CD4-positive, alpha-beta T cell treated with Interleukin-6 at 100 ng/mL for 8 hours (primary cell): ENCODE results near the gene SPTB.
"Not testable (repeated sequence)": the region's sequence is repeated elsewhere in the genome, so short reads cannot be mapped to it uniquely, and the experiment has no call there.

Source experiments
- DNase-seq: peaks from one replicate; pipeline ENCODE4 v3.0.0-alpha.2; 2020; ENCODE audit warnings: mixed read lengths, low spot score

SPTB gene

DNA sequence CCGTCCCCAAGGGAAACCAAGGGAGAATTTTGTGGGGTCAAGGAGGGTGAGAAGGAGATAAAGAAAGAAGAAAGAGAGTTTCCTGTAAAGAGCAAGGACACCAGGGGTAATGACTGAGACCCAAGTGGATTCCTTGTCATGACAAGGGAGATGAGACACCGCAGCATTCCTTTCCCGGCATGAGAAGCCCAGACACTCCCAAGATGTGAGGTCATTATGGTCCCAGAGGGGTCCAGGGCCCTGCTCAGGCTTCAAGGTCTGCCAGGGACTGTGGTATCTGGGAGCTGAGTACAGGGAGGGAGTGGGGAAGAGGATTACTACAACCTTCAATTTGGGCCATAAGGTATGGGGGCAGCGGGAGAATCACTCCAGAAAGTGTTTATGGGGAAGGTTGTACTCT is 58.1 kb downstream of the SPTB start:
- no peak for DNase-seq

DNA sequence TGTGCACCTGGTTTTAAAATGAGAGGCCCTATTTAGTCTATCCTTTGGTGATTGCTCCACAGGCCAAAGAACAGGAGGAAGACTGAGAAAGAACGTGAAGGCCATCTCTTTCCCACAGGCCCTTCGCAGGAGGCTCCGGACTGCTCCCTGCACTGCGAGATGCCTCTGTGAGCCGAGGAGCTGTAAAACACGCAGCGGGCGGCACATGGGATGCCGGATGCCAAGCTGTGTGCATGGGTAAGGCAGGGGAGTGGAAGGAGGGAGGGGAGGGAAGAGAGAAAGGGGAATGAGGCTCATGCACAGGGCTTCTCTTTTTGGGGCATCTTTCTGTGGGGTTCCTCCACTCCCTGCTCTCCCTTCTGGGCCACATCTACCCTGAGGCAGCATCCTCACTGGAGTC is 61.6 kb downstream of the SPTB start:
- DNase-seq: no peak

DNA sequence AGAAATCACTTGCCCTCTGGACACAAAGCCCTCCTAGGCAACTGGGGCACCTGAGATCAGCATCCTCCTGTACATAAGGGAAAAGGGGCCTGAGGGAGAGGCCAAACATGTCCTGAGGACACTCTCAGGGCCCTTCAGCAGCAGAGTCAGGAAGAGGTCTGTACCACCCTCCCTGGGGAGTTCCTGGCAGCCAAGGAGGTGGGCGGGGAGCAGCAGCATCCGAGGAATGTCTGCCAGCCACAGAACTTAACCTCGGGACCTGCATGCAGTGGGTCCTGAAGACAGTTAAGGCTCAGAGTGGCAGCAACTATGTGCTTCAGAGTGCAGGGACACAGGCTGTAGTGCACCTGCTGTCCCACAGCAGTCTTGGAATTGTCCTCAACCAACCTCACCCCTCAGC is 62.1 kb downstream of the SPTB start:
- no peak for DNase-seq

DNA sequence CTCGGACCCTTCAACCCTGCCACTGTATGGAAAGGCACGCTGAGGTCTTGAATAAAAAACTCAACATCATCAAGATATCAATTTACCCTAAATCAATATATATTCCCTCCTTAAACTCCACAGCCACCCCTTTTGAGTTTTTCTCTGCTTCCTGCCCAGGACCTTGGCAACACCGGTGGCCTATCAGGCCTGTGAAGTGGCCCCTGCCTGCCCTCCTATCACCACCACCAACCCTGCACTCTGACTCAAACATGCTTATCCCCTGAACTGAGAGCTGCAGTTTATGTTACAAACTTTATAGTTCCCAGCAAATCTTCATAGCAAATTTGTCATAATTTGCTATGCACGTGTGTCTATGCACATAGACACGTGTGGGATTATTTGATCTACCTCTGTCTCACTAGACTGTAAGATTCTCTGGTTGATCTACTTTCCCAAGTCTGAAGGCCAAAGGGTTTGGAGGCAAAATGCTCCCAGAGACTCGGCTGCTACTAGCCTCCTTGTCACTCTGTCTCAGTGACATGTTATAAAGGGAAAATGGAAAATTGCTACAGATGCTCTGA is 63.4 kb downstream of the SPTB start:
- no peak for DNase-seq

DNA sequence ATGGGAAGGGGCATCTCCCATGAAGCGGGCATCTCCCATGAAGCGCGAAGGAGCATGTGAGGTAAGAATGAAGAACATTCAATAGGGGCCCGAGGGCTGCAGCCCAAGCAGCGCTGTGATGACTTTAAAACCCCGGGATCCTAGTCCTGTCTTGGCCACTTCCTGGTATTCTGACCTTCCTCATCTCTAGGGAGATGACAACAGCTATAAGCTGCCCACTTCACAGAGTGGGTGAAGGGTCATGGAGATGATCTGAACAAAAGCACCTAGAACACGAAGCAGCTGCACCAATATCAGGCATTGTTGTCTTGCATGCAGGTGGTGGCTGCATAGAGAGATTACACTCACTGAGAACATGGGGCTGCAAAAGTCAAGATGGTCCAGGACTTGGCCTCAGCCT is 64.5 kb downstream of the SPTB start:
- DNase-seq: no peak

DNA sequence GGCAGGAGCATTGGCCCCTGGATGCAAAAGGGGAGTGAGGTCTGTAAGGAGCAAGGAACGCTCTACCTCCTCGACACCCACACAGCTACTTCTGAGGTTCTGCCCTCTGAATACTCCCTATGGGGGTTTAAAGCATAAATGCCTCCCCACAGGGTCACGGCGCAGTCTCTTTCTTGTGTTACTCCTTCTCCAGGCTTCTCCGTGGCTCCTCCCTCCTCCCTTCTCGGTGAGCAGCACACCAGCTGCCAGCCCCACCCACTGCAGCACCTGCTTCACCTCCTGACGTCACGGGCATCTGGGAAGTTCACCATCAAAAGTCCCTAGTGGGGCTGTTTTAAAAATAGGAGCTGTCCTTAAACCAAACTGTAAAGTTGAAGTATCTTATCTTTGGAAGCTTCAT is 67.3 kb downstream of the SPTB start:
- DNase-seq: no peak

DNA sequence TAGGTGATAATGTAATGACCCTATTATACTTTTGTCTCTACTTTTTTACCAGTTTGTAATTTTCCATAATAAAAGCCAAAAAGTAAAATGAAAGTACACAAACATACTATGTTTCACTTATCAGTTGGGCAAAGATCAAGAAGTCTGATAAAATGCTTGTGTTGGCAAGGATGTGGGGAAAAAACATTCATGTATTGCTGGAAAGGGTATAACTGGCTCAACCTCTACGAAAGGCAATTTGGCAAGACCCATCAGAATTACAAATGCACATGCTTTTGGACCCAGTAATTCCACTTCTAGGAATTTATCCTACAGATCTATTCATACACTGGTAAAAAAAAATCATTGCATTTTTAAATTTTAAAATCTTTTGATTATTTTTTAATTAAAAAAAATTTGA is 68.0 kb downstream of the SPTB start:
- DNase-seq: no peak

DNA sequence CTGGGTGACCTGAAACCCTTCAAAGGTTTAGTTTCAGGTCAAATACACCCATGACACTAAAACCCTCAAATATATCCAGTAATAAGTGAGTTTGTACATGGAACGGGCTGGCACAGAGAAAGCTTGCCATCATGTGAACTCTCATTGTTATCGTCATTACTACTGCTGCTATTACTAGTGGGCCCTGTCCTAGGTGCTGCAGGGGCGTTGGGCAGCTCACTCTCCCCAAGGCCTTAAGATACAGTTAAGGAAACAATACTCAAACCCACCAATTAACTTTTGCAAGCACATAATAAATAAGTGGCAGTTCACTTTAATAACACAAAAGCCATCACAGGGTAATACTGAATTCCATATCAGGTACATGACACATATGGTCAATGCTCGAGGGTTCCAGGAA is 71.3 kb downstream of the SPTB start:
- no peak for DNase-seq

DNA sequence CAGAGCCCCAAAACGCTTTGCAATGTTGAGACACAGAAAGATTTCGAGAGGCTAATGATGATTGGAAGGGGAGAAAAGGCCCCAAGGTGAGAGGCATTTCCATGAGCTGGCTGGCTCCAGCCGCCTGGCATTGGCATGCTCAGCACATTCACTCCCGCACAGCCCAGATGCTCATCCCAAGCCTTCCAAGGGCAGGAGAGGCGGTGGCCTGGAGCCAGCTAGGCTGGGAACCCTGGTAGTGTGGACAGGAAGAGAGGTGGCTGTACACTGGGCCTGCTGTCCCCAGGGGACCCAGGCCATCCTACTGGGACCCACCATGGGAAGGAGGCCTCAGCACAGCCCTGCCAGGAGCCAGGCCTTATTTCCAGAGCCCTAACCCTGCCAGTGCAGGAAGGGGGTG is 72.2 kb downstream of the SPTB start:
- no peak for DNase-seq

DNA sequence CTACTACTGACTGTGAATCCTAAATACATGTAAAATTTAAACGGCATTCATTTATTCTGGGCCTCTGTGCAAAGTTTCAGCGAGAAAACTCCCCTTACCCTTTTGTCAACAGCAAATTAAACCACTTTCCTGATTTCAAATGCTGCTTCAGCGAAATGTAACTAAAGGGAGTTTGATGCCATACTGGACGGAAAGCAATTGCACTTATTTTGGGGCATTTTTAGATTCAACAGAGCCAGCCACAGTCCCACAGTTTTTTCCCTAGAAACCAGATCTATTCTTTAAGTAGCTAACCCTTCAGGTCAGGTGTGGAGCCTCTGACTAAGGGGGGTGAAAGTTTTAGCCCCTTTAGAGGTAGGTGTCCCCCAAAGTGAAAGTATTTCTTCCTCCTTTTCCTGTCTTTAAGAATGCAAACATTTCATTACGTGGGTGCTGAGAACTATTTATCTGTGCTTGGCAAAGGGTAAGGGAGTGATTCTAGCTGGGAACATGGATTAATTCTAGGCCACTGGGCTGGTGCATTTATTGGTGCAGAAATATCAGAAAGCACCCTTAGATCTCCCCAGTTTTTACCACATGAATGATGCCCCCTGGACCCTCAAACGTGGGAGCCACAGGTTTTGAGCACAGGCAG is 72.7 kb downstream of the SPTB start:
- no peak for DNase-seq

DNA sequence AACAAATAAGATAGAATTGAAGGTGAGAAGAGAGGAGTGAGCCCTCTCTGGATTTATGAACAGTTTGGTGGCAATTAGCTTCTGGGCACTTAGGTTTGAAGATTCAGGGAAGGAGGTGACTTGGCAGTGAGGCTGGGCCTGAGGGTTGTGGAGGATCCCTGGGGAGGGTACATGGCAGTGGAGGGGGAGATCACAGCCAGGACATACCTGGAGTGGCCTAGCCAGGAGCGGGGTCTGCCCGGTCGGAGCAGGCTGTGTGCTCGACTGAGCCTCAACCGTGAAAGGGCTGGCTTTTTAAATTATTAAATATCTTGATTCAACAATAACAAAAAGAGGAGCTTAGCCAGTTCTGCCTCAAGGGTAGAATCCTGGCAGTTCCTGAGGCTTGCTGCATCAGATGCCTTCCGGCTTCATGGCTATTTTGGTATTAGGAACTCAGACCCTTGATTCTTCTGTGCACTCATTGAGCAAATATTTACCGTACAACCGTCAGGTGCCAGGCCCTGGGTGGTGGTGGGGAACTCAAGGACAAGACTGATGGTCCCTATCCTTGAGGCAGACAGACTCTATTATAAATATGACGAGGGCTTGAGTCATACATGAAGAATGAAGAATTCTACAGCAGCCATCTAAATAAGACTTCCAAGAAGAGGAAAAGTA is 73.4 kb downstream of the SPTB start:
- no peak for DNase-seq

DNA sequence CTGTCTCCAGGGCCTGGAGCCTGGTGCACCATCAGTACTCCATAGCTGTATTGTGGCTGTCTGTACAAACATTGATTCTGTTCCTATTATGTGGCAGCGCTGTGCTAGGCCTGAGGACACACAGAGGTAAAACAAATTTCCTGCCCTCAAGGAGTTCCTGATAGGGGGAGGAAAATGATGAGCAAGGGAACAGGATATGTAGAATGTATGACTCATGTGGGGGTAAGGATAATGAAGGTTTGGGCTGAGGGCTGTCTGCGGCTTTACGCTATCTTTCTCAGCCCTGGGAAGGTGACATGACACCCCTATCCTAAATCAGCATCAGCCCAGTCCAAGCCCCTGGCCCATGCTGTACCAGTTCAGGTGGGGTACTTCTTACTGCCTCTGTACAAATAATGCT is 74.1 kb downstream of the SPTB start:
- DNase-seq: not testable (repeated sequence)

DNA sequence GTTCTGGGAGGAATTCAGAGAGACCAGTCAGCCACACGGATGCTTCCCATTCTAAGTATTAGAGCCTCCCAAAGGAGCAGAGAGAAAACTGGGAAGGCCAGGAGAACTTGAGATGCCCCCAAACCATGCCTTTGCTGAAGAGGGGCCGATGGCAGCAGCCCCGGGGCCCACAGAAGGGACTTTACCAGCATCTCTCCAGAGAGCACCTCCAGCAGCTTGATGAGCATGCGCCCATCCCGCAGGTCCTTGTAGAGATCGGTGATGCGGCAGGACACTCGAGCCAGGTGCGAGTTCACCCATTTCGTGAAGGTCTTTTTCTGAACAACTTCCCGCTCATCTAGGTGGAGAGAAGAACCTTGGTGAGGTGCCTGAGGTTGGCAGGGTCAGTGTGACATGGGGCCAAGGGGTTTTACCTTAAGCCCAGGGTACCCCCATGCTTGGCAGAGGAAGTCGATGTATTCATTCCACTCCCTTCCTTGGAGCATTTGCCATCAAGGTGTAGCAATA is 74.9 kb downstream of the SPTB start:
- DNase-seq: no peak

DNA sequence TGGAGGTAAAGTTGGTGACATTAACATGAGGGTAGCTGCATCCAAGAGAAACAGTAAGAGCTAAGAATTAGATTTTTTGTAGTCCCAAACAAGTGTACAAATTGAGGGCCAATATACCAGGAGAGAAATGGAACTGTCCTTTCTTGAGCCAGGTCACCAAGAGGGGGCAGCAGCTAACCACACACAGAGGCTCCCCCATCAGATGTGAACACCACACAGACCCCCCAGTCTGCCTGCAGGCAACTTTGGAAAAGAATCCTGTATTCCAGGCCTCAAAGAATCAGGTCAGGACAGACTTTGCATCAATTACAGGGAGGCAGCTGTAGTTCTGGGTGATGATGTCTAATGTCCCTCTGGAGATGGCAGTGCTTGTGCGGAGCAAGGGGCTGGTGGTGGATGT is 77.9 kb downstream of the SPTB start:
- DNase-seq: no peak

DNA sequence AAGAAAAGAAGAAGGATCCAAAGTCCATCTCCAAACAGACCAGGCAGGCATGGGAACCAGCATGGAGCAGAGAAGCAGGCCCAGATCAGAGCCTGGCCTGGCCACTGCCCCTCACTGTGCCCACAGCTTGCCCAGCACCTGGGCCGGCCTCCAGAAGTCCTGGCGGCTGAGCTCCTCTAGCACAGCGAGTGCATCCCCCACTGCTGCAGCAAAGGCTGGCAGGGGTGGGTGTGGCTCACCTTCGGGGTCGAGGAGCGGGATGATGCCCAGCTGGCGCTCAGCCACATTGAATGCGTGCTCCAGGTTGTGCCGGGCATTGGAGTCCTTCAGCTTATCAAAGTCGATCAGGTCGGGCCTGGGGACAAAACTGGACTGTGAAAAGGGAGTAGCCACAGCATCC is 78.7 kb downstream of the SPTB start:
- DNase-seq: no peak

DNA sequence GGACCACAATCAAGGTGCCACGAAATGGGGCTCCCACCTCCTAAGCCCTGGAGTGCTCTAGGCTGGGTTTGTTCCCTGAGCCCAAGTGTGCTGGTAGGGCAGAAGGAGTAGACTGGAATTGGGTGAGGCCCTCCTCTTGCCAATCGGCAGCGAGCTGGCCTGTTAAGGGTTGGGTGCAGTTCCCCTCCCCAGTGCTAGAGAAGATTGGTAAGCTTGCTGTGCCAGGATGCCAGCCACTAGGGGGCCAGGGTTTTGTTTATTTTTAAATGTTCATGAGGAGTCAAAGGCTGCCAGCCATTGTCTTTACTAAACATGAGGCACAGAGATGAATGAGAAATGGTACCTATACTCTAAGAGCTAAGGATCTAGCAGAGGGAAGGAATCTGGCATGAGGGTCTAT is 79.7 kb downstream of the SPTB start:
- no peak for DNase-seq

DNA sequence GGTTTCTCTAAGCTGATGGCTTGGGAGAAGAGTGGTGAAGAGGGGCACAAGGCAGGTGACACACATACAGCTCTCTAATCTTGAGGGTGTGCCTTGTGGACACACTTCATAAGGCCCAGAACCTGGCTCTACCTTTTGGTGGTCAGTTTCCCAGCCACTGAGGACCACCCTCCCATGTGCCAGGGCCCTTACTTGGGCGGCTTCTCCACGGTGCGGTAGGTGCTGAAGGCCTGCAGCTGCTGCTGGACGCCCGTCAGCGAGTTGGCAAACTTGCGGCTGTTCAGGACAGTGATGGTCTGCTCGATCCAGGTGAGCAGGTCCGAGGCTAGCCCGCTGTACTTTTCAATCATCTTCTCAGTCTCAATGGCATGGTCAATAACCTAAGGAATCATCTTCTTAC is 80.2 kb downstream of the SPTB start:
- no peak for DNase-seq

DNA sequence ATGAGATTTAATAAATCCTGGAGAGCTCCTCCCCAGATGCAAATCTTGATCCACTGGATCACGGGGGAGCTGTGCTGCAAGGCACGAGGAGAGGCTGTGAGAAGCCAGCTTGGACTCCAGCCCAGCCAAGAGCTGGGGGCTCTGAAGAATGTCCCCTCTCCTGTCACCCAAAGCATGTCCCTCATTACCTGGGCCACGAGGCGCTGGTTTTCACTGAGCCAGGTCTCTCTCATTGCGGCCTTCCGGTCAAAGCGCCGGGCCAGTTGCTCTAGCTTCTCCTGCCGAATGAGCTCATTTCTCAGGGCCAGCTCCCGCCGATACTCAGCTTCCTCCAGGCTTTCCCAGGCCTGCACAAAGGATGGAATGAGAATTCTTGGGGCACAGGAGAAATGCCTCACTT is 83.3 kb downstream of the SPTB start:
- DNase-seq: no peak

DNA sequence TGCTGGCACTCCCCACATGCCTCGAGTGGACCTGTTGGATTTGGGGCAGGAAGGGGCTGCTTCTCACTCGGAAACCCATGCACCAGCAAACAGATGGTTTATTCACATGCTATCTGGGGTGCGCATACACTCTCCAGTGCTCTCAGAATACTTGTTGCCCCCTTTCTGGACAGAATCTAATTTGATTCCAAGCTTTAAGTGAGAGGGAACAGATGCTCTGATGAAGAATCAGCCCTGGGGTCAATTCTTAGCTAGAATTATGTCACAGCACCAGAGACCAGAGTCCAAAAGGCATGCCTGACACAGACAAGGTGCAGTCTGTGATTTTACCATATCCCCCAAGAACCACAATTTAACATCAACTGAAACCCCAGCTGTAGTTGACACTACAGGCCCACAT is 83.8 kb downstream of the SPTB start:
- no peak for DNase-seq

DNA sequence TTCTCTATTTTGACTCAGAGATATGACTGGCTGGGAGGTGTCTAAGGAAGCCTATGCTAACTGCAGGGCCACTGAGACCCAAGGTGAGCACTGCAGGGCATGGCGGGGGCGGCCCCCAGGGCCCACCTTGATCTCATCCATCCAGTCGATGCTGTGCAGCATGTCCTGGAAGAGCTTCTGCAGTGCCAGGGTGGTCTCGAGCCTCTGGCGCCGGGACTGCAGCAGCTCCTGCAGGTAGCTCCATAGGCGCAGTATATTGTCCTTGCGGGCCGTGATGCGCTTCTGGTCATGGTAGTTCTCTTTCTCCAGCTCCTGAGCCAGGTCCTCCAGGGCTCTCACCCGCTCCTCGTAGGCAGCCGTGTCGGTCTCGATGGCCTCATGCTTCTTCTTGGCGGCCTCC is 84.5 kb downstream of the SPTB start:
- no peak for DNase-seq

DNA sequence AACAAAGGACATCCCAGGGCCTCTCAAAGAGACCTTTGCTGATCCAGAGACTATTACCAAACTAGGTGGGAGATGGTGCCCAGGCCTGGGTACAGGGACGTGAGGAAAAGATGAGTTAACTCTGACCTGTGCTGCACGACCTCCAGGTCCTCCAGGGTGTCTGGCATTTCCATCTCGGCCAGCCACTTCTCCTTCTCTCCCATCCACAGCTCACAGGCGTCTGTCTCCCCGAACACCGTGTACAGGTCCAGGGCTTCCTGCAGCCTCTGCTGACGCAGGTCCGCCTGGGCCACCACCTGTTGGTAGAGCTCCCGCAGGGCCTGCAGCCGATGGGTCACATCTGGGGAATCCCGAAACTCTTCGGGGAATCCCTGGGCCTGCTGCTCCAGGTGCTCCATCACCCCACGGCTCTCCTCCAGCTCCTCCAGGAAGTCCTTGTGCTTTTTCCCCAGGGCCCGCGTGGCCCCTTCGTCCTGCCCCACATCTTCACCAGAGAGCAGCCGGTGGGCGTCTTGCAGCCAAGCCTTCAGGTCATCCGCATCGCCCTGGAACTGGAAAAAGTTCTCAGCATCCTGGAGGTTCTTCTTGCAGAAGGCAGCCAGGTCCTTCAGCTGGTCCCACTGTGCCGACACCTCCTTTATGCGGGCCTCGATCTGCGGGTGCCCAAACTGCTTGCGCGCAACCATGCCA is 86.7 kb downstream of the SPTB start:
- no peak for DNase-seq

DNA sequence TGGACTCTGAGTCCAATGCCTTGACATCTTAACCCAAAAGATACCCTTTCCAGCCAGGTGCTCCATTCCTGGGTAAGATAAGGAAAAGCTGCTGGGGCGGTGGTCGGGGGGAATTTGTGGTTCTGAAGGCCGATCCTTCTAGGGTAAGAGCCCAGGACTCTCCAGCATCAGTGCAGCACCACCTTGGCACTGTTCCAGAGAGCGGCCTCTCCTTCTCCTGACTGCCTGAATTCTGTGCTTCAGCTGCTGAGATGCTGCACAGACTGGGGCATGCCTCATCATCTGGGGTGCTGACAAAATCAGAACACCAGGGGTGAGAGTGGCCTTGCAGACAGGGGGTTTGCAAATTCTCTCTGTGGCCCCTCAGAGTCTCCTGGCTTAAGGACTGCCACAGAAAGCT is 87.5 kb downstream of the SPTB start:
- DNase-seq: no peak

DNA sequence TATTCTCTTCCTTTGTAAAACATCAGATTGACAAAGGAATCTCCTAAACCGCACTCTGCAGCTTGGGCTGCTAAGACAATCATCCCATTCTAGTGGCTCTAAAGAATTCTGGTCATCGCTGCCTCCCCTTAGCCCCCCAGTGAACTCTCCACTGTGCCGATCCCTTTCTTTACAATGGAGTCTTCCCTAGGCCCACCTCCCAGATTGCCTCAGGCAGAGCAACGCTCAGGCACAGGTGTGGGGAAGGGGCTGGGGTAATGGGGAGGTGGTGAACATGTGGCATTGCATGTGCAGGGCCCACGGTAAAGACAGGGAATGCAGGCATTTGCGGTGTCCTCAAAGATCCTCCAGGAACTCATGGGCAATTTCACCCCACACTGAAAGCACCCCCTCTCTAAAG is 89.2 kb downstream of the SPTB start:
- no peak for DNase-seq
